Right kidney (tissue), 1 donor: ENCODE results near the gene TIMM17B.
"Not testable (repeated sequence)": the region's sequence is repeated elsewhere in the genome, so short reads cannot be mapped to it uniquely, and the experiment has no call there.

Source experiments
- DNase-seq: peaks from one replicate; pipeline ENCODE4 v3.0.0-alpha.2; 2016

Gene TIMM17B

DNA sequence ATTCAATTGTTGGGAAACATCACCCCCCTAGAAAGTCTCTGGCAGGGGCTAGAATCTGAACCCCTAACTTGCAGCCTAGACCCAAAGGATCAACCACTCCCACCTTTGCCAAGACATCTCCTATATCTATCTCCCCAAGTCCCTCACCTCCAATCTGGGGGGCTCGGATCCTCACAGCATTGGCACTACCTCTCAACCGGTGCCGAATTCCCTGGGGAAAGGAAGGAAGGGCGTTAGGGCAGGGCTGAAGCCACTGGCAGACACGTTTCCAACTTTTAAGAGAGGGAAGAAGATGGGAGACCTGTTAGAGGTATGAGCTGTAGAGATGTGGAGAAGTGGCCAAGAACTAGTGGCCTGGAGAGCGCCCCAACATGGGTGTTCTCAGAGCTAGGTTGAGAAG lies 2.7 kb downstream of the TIMM17B start:
- DNase-seq, result no peak

DNA sequence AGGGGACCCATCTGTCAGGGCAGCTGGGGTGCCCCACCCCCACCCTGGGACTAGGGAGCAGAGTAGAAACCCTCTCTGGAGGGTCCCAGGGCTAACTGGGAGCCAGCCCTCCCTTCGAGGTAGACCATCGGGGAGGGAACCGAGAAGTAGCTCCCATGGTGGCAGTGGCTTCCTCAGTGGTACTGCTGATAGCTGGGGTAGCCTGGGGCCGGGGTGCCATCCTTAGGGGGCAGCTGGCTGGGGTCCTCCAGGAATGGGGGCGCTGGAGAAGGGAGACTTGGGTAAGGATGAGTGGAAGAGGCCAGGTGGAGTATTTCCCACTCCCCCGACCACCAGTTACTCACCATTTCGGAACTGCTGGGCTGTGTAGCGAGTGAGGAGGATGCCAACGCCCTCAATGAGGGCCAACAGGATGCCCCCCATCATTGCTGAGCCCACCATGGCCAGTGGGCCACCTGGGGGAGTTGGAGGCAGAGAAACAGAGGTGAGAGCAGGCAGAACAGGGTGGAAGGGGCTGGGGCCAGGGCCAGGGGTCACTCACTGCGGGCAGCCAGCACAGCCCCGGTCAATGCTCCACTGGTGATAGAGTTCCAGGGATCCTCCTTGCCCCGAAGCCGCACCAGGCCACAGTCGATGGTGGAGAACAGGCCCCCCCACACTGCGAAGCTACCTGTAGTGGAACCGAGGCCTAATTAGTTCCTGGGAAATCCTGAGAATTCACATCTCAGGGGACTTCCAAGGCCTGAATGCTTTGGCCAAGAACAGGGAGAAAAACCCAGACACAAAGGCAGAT lies 3.8 kb downstream of the TIMM17B start:
- DNase-seq, result no peak

DNA sequence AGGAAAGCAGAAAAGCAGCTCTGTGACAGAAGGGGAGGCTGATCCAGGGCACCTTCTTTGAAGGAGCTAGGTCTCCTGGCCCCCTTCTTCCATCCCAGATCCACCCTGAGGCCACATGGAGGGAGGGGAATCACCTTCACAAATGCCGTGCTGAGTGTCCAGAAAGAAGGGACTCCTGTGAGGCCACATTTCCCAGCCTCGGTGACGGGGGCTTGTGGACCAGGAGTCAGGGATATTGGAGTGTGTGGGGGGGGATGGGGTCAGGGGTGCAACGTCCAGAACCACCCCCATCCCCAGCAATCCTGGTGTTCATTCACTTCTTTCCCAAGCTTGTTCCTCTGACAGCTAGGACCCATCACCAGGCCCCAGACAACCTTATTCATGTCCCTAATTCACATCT lies 4.7 kb downstream of the TIMM17B start:
- no peak for DNase-seq

DNA sequence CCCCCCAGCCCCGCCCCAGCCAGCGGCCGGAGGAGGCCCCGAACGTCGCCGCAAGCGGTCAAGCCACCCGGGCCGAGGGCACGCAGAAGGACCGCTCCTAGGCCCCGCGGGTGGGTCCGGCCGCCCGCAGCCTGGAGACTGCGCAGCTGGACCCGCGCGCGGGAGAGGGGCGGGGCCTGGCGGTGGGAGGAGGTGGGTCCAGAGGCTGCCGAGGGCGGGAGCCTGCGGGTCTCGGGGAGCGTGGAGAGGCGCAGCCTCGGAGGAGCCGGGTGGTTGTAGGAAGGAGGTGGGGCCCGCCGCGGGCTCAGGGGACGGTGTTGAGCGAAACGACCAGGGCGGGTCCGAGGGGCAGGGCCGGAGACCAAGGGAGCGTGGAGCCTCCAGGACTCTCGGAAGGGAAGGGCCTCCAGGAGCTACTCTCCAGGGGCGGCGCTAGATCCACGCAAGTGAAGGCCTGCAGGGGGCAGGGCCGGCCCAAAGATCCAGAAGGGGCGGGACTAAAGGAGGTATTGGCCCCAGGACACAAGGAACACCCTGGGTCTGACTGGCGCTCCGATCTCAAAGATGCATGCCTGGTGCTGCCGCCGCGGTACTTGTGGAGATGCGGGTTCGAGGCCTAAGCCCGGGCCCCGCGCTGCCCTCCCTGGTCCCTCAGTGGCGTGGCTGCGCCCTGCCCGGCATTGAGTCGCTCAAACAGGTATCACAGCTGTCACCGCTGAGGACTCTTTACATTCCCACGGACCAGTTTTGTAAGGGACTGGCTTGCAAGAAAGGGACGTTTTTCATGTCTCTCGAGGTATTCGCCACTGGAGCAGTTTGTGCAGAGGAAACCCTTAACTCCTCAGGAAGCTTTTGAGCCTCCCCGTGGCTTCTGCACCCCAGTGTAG lies 5.9 kb downstream of the TIMM17B start:
- DNase-seq, result peak; percentile 76

DNA sequence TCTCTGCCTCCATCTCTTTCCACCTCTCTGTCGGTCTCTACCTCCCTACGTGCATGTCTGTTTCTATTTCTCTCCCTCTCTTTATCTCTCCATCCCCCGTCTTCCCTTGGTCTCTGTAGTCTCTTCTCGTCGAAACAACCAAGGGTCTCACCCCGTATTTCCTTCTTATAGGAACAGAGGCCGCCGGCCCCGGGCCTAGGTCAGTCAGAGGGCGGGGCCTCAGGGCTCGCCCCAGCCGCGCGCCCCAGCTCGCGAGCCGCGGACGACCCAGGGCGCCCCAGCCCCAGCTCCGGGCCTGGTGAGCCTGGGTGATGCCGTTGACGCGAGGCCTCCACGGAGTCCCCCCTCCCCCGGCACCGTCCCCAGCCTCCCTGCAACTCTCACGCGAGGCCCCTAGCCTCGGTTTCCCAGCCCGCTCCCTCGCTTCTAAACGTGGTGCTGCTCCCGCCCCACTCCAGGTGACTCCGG lies 6.6 kb downstream of the TIMM17B start:
- DNase-seq, result peak; percentile 54

DNA sequence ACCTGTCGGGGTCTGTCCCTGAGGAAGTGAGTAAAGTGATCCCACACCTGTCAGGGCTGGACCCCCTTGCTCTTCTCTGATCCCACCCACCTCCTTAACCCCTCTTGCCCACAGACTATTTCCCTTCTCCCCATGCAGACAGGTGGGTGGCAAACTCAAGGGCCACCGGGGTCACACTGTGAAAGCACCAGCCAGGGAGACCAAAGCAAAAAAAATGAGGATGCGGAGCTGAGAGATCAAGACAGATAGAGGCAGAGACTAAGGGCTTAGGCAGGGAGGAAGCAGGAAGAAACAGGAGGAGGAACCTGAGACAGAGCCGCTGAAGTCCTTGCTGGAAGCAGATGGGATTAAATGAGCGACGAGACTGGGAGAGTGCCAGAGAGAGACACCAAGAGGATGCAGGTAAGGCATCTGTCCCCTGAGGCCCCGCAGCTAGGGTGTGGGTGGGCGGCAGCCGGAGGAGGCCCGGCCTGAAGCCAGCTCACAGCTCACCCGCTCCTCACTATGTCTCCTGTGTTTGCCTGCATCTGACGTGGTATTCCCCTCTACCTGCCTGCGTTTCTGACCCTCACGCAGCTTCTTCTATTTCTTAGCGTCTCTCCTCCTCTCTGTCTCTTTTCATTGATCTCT lies 7.2 kb downstream of the TIMM17B start:
- no peak for DNase-seq

DNA sequence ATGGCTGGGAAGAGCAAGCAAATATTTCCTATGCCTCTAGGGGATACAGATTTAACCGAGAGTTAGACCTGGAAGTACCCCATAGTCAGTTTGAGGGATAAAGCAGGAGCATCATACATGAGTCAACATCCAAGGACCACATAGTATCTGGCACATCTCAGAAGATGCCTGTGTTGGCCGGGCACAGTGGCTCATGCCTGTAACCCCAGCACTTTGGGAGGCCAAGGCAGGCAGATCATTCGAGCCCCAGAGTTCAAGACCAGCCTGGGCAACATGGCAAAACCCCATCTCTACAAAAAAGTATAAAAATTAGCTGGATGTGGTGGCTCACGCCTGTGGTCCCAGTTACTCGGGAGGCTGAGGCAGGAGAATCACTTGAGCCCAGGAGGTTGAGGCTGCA lies 11.0 kb downstream of the TIMM17B start:
- DNase-seq, result not testable (repeated sequence)

DNA sequence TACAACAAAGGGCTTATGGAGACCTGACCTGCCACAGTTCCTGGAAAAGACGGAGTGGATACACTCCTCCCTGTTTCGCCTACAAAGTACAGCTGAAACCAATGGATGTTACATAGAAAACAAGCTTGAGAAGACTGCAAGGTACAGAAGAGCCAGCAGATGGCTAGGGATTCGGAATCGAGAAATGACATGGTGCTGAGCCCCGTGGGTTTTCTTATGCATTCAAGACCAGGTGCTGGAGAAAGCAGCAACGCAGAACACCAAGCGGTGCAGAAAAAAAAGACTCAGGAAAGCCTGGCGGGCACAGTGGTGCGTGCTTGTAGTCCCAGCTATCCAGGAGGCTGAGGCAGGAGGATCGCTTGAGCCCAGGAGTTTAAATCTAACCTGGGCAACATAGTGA lies 13.8 kb downstream of the TIMM17B start:
- DNase-seq, result no peak

DNA sequence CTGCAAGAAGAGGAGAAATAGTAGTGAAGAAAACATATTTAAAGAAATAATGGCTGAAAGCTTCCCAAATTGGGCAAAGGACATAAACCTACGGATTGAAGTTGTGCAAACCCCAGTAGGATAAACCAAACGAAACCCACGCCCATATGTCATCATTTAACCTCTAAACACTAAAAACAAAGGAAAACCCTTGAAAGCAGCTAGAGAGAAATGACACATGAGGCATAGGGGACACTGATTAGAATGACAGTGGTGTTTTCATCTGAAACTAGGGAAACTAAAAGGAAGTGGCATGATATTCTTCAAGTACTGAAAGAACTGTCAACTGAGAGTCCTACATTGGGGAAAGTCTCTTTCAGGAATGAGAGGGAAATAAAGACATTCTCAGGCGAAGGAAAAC lies 20.6 kb downstream of the TIMM17B start:
- not testable (repeated sequence) for DNase-seq

DNA sequence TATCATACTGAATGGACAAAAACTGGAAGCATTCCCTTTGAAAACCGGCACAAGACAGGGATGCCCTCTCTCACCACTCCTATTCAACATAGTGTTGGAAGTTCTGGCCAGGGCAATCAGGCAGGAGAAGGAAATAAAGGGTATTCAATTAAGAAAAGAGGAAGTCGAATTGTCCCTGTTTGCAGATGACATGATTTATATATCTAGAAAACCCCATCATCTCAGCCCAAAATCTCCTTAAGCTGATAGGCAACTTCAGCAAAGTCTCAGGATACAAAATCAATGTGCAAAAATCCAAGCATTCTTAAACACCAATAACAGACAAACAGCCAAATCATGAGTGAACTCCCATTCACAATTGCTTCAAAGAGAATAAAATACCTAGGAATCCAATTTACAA lies 25.6 kb downstream of the TIMM17B start:
- DNase-seq, result not testable (repeated sequence)

DNA sequence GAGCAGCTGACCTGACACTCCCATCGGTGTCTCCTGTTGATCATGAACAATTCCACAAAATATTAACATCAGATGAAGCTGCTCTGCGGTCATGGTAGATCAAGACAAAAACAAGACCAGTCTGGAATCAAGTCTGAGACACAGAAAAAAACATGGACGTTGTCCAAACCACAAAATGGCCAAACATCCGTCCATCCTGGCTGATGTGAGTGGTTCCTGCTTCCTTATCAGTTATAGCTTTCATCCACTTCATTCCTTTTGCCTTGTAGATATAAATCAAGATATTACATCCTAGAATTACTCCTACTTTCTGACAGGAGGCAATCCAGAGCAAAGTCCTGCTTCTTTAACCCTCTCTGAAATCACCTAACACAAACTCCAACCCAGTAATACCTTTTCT lies 33.4 kb downstream of the TIMM17B start:
- DNase-seq, result no peak

DNA sequence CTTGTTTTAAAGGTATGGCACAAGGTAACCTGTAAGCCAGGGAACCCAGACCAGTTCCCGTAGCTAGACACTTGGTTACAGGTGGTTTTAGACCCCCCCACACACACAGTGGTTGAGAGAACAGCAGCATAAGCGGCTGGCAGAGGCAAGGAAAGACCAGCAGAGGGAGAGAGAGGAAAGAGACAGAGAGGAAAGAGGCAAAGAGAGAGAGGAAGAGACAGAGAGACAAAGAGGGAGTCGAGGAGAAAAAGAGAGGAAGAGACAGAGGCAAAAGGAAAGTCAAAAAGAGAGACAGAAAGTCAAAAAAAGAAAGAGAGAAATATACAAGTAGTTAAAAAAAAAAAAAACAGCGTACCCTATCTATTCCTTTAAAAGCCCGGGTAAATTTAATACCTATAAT lies 42.7 kb downstream of the TIMM17B start:
- DNase-seq, result no peak

DNA sequence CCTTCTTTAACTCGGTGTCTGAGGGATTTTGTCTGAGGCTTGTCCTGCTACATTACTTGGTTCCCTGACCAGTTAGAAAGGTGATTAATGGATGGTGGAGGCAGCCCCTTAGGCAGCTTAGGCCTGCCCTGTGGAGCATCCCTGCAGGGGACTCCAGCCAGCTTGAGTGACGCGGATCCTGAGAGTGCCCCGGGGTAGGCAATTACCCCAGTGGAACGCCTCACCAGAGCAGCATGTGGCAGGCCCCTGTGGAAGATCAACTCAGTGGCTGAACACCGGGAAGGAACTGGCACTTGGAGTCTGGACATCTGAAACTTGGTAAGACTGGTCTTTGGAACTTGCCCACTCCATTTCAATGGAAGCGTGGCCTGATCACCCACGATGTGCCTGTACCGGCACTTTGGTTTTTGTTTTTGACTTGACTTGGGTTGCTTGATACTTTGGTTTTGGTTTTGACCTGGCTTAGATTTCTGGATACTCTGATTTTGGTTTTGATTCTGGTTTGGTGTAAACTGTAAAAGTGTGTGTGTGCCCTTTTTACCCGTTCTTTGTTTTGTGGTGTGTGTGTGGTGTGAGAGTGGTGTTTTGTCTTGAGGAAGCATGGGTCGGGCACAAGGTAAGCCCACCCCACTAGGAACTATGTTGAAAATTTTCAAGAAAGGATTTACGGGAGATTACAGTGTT lies 43.3 kb downstream of the TIMM17B start:
- not testable (repeated sequence) for DNase-seq

DNA sequence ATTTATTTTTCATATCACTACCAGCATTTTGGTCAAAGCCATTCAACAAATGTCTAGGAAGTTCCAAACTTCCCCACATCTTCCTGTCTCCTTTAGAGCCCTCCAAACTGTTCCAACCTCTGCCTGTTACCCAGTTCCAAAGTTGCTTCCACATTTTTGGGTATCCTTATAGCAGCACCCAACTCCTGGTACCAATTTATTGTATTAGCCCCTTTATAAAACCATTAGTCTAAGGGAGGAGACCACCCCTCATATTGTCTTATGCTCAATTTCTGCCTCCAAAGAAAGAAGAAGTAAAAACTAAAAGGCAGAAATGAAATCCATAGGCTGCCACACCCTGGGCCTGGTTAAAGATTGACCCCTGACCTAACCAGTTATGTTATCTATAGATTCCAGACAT lies 44.1 kb downstream of the TIMM17B start:
- DNase-seq, result not testable (repeated sequence)

DNA sequence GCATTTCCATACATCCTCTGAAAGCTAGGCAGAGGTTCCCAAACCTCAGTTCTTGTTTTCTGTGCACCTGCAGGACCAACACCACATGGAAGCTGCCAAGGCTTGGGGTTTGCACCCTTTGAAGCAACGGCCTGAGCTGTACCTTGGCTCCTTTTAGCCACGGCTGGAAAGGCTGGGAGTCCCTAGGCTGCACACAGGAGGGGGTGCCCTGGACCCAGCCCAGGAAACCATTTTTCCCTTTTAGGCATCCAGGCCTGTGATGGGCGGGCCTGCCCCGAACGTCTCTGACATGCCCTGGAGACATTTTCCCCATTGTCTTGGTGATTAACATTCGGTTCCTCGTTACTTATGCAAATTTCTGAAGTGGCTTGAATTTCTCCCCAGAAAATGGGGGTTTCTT lies 44.7 kb downstream of the TIMM17B start:
- no peak for DNase-seq

DNA sequence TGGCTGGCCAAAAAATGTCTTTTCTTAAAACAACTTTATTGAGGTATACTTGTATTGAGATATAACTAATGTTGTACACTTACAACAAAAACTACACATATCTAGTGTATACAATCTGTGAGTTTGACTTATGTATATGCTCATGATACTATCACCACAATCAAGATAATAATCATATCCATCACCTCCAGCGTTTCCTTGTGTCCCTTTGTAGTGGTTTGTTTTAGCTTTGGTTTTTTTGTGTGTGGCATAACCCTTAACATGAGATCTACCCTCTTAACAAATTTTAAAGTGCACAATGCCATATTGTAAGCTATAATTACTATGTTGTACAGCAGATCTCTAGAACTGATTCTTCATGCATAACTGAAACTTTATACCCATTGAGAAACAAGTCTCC lies 48.7 kb downstream of the TIMM17B start:
- no peak for DNase-seq
